HFFc6 (cell line): ENCODE measurements around the gene OSBPL2. TPM values are rescaled to one million over a fixed set of nuclear protein-coding genes. Genes with fewer than 3 reads are reported as not detected.

ENCODE experiments used
- DNase-seq: peaks from one replicate; pipeline ENCODE4 v3.0.0-alpha.2; 2018
- H3K27ac Mint-ChIP-seq: 2 replicates; pipeline ENCODE4 v1.8.0; 2020; ENCODE audit warnings: mild to moderate bottlenecking, mixed read lengths
- H3K27me3 Mint-ChIP-seq: 2 replicates; pipeline ENCODE4 v1.8.0; 2021; ENCODE audit warnings: mild to moderate bottlenecking, moderate library complexity, mixed read lengths; ENCODE audit not compliant: insufficient read depth
- H3K36me3 Mint-ChIP-seq: 2 replicates; pipeline ENCODE4 v1.8.0; 2021; ENCODE audit warnings: low read depth, mixed read lengths
- H3K4me1 Mint-ChIP-seq: 2 replicates; pipeline ENCODE4 v1.8.0; 2020; ENCODE audit warnings: low read depth, mixed read lengths
- H3K4me3 Mint-ChIP-seq: 2 replicates; pipeline ENCODE4 v1.8.0; 2020; ENCODE audit warnings: mild to moderate bottlenecking, moderate library complexity, mixed read lengths
- H3K9me3 Mint-ChIP-seq: 2 replicates; pipeline ENCODE4 v1.8.0; 2020; ENCODE audit warnings: mild to moderate bottlenecking, mixed read lengths
- total RNA-seq, 6 experiments: library from RNA; stranded (reverse); fragmentation: NEBNext Ultra II Directional; extraction: Animal tissue kit (Norgen Biotek cat#: 25700); gene quantifications; 2 replicates in 1 of 6; 3 replicates in 5 of 6; pipeline ENCODE4 v1.2.3, GENCODE V29; 2021
- TF ChIP-seq, protein P1 (sequence below): fragments of 200-600 bp; sonication (generic); IDR thresholded peaks from 2 replicates; pipeline ENCODE4 v1.5.0; 2021; ENCODE audit warnings: antibody characterized with exemption, mild to moderate bottlenecking

The OSBPL2 gene
- total RNA-seq, 6 experiments from 2014 or later = 32.2 to 37.6 (median 33.5) TPM

GRCh38 chr20:62307226-62308101, 69.1 kb downstream of the OSBPL2 start:
- H3K4me3 Mint-ChIP-seq = no peak overlapping the region
- peaks cover 22% of the 10 kb centered on the region for H3K4me1 Mint-ChIP-seq
- no peaks in the 10 kb centered on the region for H3K9me3 Mint-ChIP-seq
- DNase-seq = no peak
- TF ChIP-seq, protein P1, sequence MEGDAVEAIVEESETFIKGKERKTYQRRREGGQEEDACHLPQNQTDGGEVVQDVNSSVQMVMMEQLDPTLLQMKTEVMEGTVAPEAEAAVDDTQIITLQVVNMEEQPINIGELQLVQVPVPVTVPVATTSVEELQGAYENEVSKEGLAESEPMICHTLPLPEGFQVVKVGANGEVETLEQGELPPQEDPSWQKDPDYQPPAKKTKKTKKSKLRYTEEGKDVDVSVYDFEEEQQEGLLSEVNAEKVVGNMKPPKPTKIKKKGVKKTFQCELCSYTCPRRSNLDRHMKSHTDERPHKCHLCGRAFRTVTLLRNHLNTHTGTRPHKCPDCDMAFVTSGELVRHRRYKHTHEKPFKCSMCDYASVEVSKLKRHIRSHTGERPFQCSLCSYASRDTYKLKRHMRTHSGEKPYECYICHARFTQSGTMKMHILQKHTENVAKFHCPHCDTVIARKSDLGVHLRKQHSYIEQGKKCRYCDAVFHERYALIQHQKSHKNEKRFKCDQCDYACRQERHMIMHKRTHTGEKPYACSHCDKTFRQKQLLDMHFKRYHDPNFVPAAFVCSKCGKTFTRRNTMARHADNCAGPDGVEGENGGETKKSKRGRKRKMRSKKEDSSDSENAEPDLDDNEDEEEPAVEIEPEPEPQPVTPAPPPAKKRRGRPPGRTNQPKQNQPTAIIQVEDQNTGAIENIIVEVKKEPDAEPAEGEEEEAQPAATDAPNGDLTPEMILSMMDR = no peak
- no peaks in the 10 kb centered on the region for H3K27me3 Mint-ChIP-seq
- peaks cover 13% of the 10 kb centered on the region for H3K36me3 Mint-ChIP-seq
- no peak overlapping the region for H3K27ac Mint-ChIP-seq

- peaks cover 13% of the 10 kb centered on the region for H3K36me3 Mint-ChIP-seq
- no peak for DNase-seq
- H3K27ac Mint-ChIP-seq = no peak overlapping the region
- H3K4me1 Mint-ChIP-seq = peaks cover 22% of the 10 kb centered on the region
- no peaks in the 10 kb centered on the region for H3K9me3 Mint-ChIP-seq
- H3K4me3 Mint-ChIP-seq = no peak overlapping the region
- TF ChIP-seq, protein P1 = no peak
- H3K27me3 Mint-ChIP-seq = no peaks in the 10 kb centered on the region
Observed at GRCh38 chr20:62308102-62308822, 69.9 kb downstream of the OSBPL2 start.

DNA sequence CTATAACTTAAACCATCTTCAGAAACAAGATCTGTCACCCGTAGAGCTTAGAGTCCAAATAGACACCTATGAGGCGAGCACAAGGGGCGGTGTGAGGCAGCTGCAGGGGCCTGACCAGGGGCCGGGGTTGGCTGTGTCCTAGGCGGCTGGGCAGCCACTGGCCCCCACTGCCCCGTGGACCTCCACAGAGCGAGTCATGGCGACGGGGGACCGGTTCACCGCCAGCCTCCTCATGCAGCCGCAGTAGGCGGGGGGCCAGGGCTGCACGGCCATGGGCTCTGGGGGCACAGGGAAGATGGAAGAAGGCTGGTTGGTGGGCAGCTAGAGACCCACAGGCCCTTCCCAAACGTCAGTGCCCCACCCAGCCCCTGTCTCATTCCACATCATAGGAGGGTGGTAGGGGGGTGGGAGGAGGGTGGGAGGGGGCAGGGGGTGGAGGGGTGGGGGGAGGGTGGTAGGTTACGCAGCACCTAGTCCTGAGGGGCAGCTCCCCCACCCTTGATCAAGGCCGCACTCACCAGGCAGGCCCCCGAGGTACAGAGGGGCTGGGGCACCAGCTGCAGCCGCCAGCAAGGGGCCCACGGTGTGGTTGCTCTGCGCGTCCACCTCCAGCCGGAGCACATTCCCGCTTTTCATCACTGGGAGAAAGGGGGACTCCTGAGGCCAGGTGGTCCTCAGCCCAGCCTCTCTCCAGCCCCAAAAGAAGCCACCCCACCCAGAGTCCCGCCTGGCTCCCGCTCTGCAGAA, 71.0 kb downstream of the OSBPL2 start:
- H3K4me1 Mint-ChIP-seq = peaks cover 13% of the 10 kb centered on the region
- no peak overlapping the region for H3K4me3 Mint-ChIP-seq
- TF ChIP-seq, protein P1 = no peak
- no peaks in the 10 kb centered on the region for H3K9me3 Mint-ChIP-seq
- H3K36me3 Mint-ChIP-seq = peaks cover 3% of the 10 kb centered on the region; the same call in 1 of the 2 replicates
- H3K27me3 Mint-ChIP-seq = no peaks in the 10 kb centered on the region
- DNase-seq = no peak
- no peak overlapping the region for H3K27ac Mint-ChIP-seq

DNA sequence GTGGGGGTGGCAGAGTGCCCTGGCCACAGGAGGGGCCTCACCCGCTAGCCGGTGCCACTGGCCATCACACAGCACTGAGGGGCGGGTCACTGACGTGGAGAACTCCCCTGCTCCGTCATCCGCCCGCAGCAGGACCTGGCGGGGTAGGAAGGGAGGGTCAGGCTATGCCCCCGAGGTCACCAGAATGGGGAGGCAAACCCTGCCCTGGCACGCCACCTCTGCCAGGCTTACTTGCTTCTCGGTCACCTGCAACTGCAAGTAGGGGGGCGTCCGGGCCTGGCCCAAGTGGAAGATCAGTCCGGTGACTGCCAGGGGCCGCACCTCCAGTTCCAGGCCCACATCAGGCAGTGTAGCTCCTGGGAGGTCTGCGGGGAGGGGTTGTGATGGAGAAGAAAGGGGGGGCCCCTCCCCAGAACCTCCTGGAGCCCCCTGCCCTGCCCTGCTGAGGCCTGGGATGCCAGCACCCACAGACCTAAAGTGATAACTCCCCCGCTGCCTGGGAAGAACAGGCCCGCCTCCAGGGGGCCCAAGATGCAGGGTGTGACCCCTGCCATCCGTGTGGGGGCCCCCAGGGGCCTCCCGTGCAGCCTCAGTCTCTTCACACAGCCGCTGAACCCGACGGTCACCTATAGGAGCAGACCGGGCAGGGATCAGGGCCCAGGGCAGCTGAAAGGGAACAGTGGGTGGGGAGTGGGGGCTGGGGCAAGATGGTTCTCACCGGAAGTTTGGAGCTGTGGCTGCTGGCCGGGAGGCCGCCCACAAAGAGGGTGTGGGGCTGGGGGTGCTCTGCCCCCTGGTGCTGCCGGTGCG, 71.8 kb downstream of the OSBPL2 start:
- TF ChIP-seq, protein P1 = no peak
- Mint-ChIP-seq H3K9me3 (no peaks in the 10 kb centered on the region), H3K36me3 (peaks cover 3% of the 10 kb centered on the region; the same call in 1 of the 2 replicates), H3K27me3 (no peaks in the 10 kb centered on the region), H3K27ac (no peak overlapping the region), H3K4me1 (peaks cover 6% of the 10 kb centered on the region; the same call in 1 of the 2 replicates), H3K4me3 (no peak overlapping the region)
- DNase-seq = no peak

- H3K27ac Mint-ChIP-seq = no peak overlapping the region
- no peak overlapping the region for H3K4me3 Mint-ChIP-seq
- H3K9me3 Mint-ChIP-seq = no peaks in the 10 kb centered on the region
- H3K27me3 Mint-ChIP-seq = no peaks in the 10 kb centered on the region
- TF ChIP-seq, protein P1 = no peak
- DNase-seq = no peak
- H3K4me1 Mint-ChIP-seq = no peaks in the 10 kb centered on the region
- H3K36me3 Mint-ChIP-seq = no peaks in the 10 kb centered on the region
Observed at GRCh38 chr20:62310757-62311121, 72.4 kb downstream of the OSBPL2 start.
